ENCODE data around the gene CTH. TPM values are rescaled to one million over a fixed set of nuclear protein-coding genes. Genes with fewer than 3 reads are reported as not detected.

CTH gene
- 2.6 and 2.7 TPM in 2 replicates for total RNA-seq (ENCODE audit: low replicate concordance)

DNA sequence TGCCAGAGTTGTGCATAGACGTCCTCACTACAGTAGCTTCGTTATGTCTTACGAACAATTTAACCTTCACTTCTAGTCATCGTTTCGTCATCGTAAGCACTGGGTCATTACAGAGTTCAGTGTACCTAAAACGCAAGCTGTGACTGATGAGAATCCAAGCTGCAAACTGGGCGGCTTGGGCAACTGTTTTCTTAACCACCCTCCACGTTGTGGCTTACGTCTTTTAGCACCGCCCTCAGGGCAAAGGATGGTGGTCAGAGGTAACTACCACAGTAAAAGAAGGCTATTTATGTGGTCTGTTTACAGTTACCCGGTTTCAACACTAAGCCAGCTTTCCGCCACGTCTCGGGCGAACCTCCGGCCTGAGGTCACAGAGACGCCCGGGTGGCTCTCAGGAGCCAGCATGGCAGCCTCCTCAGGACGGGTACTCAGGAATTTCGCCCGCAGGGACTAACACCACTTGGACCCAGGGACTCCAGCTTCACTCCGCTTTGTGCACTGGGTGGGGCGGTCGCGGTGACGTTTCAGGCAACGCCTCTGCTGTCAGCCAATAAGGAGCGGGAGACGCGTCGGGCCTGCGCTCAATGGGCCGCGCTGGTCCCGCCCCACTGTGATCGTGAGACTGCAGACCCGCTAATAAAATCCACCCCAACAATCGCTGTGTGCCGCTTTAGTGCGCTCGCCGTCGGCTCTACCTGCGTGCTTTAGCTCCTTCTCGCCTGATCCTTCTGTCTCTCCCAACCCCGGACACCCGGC lies at the start of gene CTH:
Gene CTH, plus strand, starts transcription at position 665 of the 756 bp plus-strand sequence. CDS start 148 bp downstream, outside the sequence.

Other genes with a start within 250 kb of the CTH start
- gene LRRC40, start 205.7 kb upstream of the CTH start, total RNA-seq (ENCODE audit: low replicate concordance): 6.4 and 18.3 TPM in 2 replicates
- gene SRSF11, start 189.9 kb upstream of the CTH start, total RNA-seq (ENCODE audit: low replicate concordance): 73.0 and 100 TPM in 2 replicates
- 17.9 and 24.4 TPM in 2 replicates for gene ANKRD13C, start 56.5 kb upstream of the CTH start, total RNA-seq (ENCODE audit: low replicate concordance)

All from smooth muscle cell of the coronary artery (primary cell).